Testis (tissue), 2 donors: Measurements from ENCODE around the gene RHBG.

Experiments used
- CTCF ChIP-seq, 3 experiments: fragments of 450-650 bp in 2 of 3; fragments of 200-600 bp in 1 of 3; sonication (generic) in 1 of 3; IDR thresholded peaks; one replicate each; pipeline ENCODE4 v1.5.1; 2016 to 2019; ENCODE audit warnings: antibody characterized with exemption in 3 of 3, mild to moderate bottlenecking in 2 of 3, moderate library complexity in 1 of 3
- POLR2A ChIP-seq: fragments of 450-650 bp; IDR thresholded peaks from one replicate; pipeline ENCODE4 v1.6.1; 2017; ENCODE audit warnings: antibody characterized with exemption, mild to moderate bottlenecking, moderate library complexity

GRCh38 chr1:156399355-156400125, 30.5 kb downstream of the RHBG start:
- TF ChIP-seq CTCF (IDR thresholded peaks at IDR 0.05) (no peak), POLR2A (no peak)
